K562 (cell line): Measurements from ENCODE around the gene RFLNA. TPM values are rescaled to one million over a fixed set of nuclear protein-coding genes. Genes with fewer than 3 reads are reported as not detected.

Source experiments
- ATAC-seq: fragments of 200-7000 bp; cut with Tn5 transposase; 3 replicates; pipeline ENCODE4 v1.9.1; 2020; ENCODE audit warnings: moderate library complexity
- BruUV-seq: library from RNA; stranded (reverse); fragments of 400-500 nt; replicated peaks from 2 replicates; lab custom pipeline; 2021; lab: Mats Ljungman, UMichigan
- CTCF ChIA-PET: fragments of 300-600 bp; formaldehyde crosslinking; extraction: SDS; loops from one replicate; lab custom pipeline; 2021; ENCODE audit warnings: low intra/inter-chr PET ratio; lab: Yijun Ruan, JAX
- POLR2A ChIA-PET: fragments of 300-600, 350-650 bp; sonication (Branson Sonifier 250); formaldehyde crosslinking; extraction: SDS; loops from one replicate; lab custom pipeline; 2021; ENCODE audit warnings: antibody characterized with exemption, inconsistent platforms; lab: Yijun Ruan, JAX
- DNase-seq, 4 experiments: peaks; one replicate each; pipeline versions ENCODE4 v3.0.0 to v3.0.0-alpha.2; 2011 to 2018; ENCODE audit warnings: low spot score in 3 of 4, mixed read lengths in 3 of 4; ENCODE audit errors: extremely low read depth in 1 of 4
- FAIRE-seq: peaks from 2 replicates; lab custom pipeline; 2011; peaks lifted over from hg19 to GRCh38; lab: Jason Lieb, UNC
- H2AFZ ChIP-seq: 2 replicates; pipeline ENCODE4 v1.6.0; 2011; ENCODE audit warnings: low read depth, low read length, control low read depth, inconsistent platforms
- H3K27ac ChIP-seq: fragments of 200-600 bp; 3 replicates; pipeline ENCODE4 v1.8.0; 2011; ENCODE audit warnings: low read depth, mild to moderate bottlenecking, control low read depth, inconsistent platforms, low read length, moderate library complexity, mixed read lengths; ENCODE audit errors: extremely low read depth
- H3K27me3 ChIP-seq, 2 experiments: fragments of 300-600 bp in 1 of 2; 2 replicates in 1 of 2; 3 replicates in 1 of 2; pipeline versions ENCODE4 v1.6.0 to v1.8.0; 2011; ENCODE audit warnings: inconsistent platforms in 2 of 2, low read length in 2 of 2, mild to moderate bottlenecking in 1 of 2, mixed read lengths in 1 of 2, moderate library complexity in 1 of 2; ENCODE audit not compliant: control insufficient read depth in 2 of 2, insufficient read depth in 2 of 2
- H3K36me3 ChIP-seq: fragments of 300-600 bp; 3 replicates; pipeline ENCODE4 v1.8.0; 2011; ENCODE audit warnings: mild to moderate bottlenecking, low read length, inconsistent platforms; ENCODE audit not compliant: control insufficient read depth, insufficient read depth
- H3K4me1 ChIP-seq, 2 experiments: fragments of 200-600 bp in 1 of 2; replicated peaks in 1 of 2; 2 replicates in 1 of 2; 3 replicates in 1 of 2; pipeline versions ENCODE4 v1.5.1 to v1.8.0; 2011; ENCODE audit warnings: inconsistent platforms in 2 of 2, low read length in 2 of 2, mild to moderate bottlenecking in 1 of 2, mixed read lengths in 1 of 2, moderate library complexity in 1 of 2; ENCODE audit not compliant: control insufficient read depth in 2 of 2, insufficient read depth in 2 of 2
- H3K4me2 ChIP-seq: 2 replicates; pipeline ENCODE4 v1.6.1; 2011; ENCODE audit warnings: low read length, control low read depth, inconsistent platforms, mixed read lengths; ENCODE audit not compliant: insufficient read depth
- H3K4me3 ChIP-seq: fragments of 200-600 bp; sonication (generic), shearing (Covaris generic); 2 replicates; pipeline ENCODE4 v1.5.1; 2016; ENCODE audit warnings: control low read depth, inconsistent platforms
- H3K79me2 ChIP-seq: fragments of 200-600 bp; 3 replicates; pipeline ENCODE4 v1.8.0; 2011; ENCODE audit warnings: low read length, inconsistent platforms; ENCODE audit not compliant: control insufficient read depth, insufficient read depth
- H3K9ac ChIP-seq, 2 experiments: 2 replicates each; pipeline versions ENCODE4 v1.6.0 to v1.6.1; 2011; ENCODE audit warnings: low read depth in 2 of 2, low read length in 2 of 2, control low read depth in 1 of 2, inconsistent platforms in 1 of 2, mild to moderate bottlenecking in 1 of 2, mixed read lengths in 1 of 2; ENCODE audit not compliant: insufficient read depth in 1 of 2
- H3K9me1 ChIP-seq: one replicate; pipeline ENCODE4 v1.6.0; 2011; ENCODE audit warnings: inconsistent platforms, mild to moderate bottlenecking, low read length, moderate library complexity; ENCODE audit not compliant: control insufficient read depth, insufficient read depth
- H3K9me3 ChIP-seq: replicated peaks from 2 replicates; pipeline ENCODE4 v1.5.1; 2011; ENCODE audit warnings: low read depth, low read length, inconsistent platforms; ENCODE audit not compliant: control insufficient read depth, insufficient read depth
- H4K20me1 ChIP-seq: replicated peaks from 2 replicates; pipeline ENCODE4 v1.6.1; 2011; ENCODE audit warnings: low read length, inconsistent platforms, mixed read lengths; ENCODE audit not compliant: control insufficient read depth, insufficient read depth
- CBX2 ChIP-seq: fragments of 200-600 bp; sonication (generic); IDR thresholded peaks from one replicate; pipeline ENCODE4 v1.6.1; 2012; ENCODE audit warnings: mild to moderate bottlenecking, low read length, inconsistent platforms; ENCODE audit not compliant: insufficient read depth, poor library complexity, severe bottlenecking
- WGBS: fragments of 100-300 bp; shearing (Covaris generic); methylation state at CpG from one replicate; pipeline ENCODE4 v1.1.6; 2016; ENCODE audit warnings: low coverage, mixed read lengths; ENCODE audit not compliant: insufficient coverage; ENCODE audit errors: missing lambda C conversion rate; 5-methylcytosine and 5-hydroxymethylcytosine counted together
- in situ Hi-C: fragments of 300-500 bp; cut with MboI; formaldehyde crosslinking; loops from 4 replicates; pipeline ENCODE4 v1.15.0; 2018; ENCODE audit warnings: inconsistent platforms, mixed read lengths
- intact Hi-C: fragments of 100-400 bp; cut with micrococcal nuclease; formaldehyde crosslinking; loops from 2 replicates; pipeline ENCODE4 v1.14.2; 2022
- polyA plus RNA-seq, 8 experiments: library from polyadenylated mRNA; depleted of rRNA in 4 of 8; stranded (reverse) in 5 of 8; unstranded in 3 of 8; fragments of >200 nt; fragmentation: Nextera tagmentation in 2 of 8; fragmentation: Illumina TruSeq in 1 of 8; extraction: Ambion mirVana in 2 of 8; extraction: Trizol in 1 of 8; gene quantifications; 2 replicates each; pipeline versions ENCODE4 v1.2.1 to v1.2.3, GENCODE V29; 2011 to 2014; ENCODE audit warnings: inconsistent platforms in 1 of 8, missing spikeins in 1 of 8
- total RNA-seq, 7 experiments: library from RNA; depleted of rRNA in 6 of 7; stranded (reverse); fragments of >200 nt in 6 of 7; fragmentation: Illumina TruSeq in 2 of 7; extraction: Trizol in 2 of 7; gene quantifications; 2 replicates each; pipeline versions ENCODE4 v1.2.1 to v1.2.3, GENCODE V29; 2011 to 2021; ENCODE audit warnings: low replicate concordance in 1 of 7
- TF ChIP-seq, protein P1 (sequence below): fragments of 450-650 bp; IDR thresholded peaks from 2 replicates; pipeline ENCODE4 v1.6.1; 2017; ENCODE audit warnings: antibody characterized with exemption, mild to moderate bottlenecking

RFLNA gene
- total and polyA plus RNA-seq, 9 of the 15 experiments (the other 6 are each of a cell fraction or from before 2014, with no cell fraction given) = not detected

DNA sequence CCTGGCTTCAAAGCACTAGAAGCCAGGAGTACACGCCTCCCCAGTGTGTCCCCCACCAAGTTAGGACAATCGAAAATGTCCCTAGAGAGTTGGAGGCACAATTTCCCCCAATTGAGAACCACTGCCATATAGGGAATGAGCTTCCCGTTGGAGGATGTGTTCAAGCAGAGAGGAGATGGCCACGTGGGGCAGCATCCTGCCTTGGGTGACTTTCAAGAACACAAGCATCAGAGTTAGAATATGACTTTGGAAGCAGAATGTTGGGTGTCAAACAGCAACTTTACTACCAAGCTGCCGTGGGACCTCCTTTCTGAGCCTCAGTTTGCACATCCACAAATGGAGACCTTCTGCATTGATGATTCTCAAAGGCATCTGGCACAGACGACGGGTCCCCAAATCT lies 56.5 kb downstream of the RFLNA start:
- H3K9ac ChIP-seq = no peak overlapping the region
- ChIA-PET POLR2A (interaction anchor here (1.0 kb wide), 1 partner anchor 382 kb away, joined by 4 read pairs; no protein-coding TSS in a partner anchor), CTCF (no interaction called here)
- H3K9me1 ChIP-seq = no peaks in the 10 kb centered on the region
- H3K4me2 ChIP-seq = no peak overlapping the region
- peaks cover 10 to 22% of the 10 kb centered on the region in 2 experiments for H3K4me1 ChIP-seq
- DNase-seq (no peak), ATAC-seq (no peak), FAIRE-seq (no peak)
- peaks cover 68% of the 10 kb centered on the region; the same call in 2 of the 3 replicates for H3K36me3 ChIP-seq
- 83% methylated on average over 7 of the region's 7 CpGs for WGBS
- H3K27ac ChIP-seq = no peak overlapping the region
- no peaks in the 10 kb centered on the region for H3K79me2 ChIP-seq
- H4K20me1 ChIP-seq = peaks cover 6% of the 10 kb centered on the region
- TF ChIP-seq CBX2 = no peak
- TF ChIP-seq, protein P1, sequence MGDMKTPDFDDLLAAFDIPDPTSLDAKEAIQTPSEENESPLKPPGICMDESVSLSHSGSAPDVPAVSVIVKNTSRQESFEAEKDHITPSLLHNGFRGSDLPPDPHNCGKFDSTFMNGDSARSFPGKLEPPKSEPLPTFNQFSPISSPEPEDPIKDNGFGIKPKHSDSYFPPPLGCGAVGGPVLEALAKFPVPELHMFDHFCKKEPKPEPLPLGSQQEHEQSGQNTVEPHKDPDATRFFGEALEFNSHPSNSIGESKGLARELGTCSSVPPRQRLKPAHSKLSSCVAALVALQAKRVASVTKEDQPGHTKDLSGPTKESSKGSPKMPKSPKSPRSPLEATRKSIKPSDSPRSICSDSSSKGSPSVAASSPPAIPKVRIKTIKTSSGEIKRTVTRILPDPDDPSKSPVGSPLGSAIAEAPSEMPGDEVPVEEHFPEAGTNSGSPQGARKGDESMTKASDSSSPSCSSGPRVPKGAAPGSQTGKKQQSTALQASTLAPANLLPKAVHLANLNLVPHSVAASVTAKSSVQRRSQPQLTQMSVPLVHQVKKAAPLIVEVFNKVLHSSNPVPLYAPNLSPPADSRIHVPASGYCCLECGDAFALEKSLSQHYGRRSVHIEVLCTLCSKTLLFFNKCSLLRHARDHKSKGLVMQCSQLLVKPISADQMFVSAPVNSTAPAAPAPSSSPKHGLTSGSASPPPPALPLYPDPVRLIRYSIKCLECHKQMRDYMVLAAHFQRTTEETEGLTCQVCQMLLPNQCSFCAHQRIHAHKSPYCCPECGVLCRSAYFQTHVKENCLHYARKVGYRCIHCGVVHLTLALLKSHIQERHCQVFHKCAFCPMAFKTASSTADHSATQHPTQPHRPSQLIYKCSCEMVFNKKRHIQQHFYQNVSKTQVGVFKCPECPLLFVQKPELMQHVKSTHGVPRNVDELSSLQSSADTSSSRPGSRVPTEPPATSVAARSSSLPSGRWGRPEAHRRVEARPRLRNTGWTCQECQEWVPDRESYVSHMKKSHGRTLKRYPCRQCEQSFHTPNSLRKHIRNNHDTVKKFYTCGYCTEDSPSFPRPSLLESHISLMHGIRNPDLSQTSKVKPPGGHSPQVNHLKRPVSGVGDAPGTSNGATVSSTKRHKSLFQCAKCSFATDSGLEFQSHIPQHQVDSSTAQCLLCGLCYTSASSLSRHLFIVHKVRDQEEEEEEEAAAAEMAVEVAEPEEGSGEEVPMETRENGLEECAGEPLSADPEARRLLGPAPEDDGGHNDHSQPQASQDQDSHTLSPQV = no peak
- H3K27me3 ChIP-seq = no peaks in the 10 kb centered on the region
- H3K4me3 ChIP-seq = no peak overlapping the region
- intact Hi-C loops = loop anchor here (10.0 kb wide), 1 partner anchor 123 kb away; no protein-coding TSS in a partner anchor
- no TSS peak for BruUV-seq
- no peaks in the 10 kb centered on the region for H3K9me3 ChIP-seq
- no peak overlapping the region for H2AFZ ChIP-seq
- in situ Hi-C loops = no loop called here
